NCI-H2081 treated with DMSO at 0.1 percent for 48 hours (cell line): ENCODE measurements around the gene BTRC.

ENCODE experiments used
- DNase-seq: peaks from one replicate; lab custom pipeline; 2025; lab: John Stamatoyannopoulos, UW

The BTRC gene

GRCh38 chr10:101484175-101484745 is 130.3 kb downstream of the BTRC start:
- no peak for DNase-seq

GRCh38 chr10:101485207-101485606 is 131.2 kb downstream of the BTRC start:
- DNase-seq = no peak

- peak; percentile 13 for DNase-seq
Observed at GRCh38 chr10:101485681-101486554, 132.0 kb downstream of the BTRC start.

GRCh38 chr10:101487399-101487798 is 133.4 kb downstream of the BTRC start:
- DNase-seq = no peak

GRCh38 chr10:101489355-101489754 is 135.4 kb downstream of the BTRC start:
- DNase-seq = peak; percentile 42

DNA sequence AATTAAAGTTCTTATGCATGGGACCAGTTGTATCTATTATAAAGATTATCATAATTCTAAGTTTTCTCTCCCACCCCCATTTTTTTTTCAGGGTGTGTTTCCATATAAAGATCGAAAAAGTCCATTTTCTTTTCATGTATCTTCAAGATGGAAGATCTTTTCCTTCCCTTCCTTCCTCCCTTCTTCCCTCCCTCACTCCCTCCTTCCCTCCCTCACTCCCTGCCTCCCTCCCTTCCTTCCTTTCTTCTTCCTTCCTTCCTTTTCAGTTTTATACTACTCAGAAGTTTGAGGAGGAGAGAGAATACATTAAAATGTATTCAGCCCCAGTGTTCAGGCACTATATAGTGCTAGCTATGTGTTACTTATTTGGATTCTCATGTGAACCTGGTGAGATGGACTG is 136.1 kb downstream of the BTRC start:
- no peak for DNase-seq

GRCh38 chr10:101492205-101492604 is 138.2 kb downstream of the BTRC start:
- DNase-seq = peak; percentile 29

DNA sequence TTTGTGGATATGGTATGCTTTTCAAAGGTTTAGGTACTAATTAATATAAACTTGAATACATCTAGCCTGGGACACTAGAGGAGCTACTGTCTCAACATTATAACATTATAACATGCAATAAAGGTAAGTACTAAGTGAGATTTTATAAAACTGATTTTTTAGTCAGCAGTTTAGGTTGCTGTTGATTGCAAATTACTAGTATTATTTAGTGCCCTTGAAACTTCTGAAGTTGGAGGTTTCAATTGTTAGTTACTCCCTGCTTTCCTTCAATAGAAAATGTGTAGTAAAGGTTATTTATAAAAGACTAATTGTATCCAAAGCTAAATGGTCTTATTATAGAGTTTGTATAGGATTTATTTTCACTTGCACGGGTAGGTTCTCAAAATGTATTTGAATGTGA is 138.8 kb downstream of the BTRC start:
- no peak for DNase-seq

DNA sequence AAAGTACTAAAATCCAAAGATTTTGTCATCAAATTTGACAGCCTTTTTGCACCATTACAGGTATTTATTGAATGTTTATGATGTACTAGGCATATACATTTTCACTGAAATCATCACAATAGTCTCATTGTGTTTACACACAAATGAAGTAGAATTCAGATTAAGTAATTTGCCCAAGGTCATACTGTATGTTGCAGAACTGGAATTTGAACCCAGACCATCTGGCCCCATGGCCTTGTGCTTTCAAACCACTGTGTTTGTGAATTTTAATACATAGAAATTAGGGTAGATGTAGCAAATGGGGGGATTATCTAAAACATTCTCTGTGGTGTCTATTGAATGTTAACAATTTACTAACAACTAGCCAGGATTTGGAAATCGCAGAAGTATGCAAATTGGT is 139.3 kb downstream of the BTRC start:
- DNase-seq = no peak

DNA sequence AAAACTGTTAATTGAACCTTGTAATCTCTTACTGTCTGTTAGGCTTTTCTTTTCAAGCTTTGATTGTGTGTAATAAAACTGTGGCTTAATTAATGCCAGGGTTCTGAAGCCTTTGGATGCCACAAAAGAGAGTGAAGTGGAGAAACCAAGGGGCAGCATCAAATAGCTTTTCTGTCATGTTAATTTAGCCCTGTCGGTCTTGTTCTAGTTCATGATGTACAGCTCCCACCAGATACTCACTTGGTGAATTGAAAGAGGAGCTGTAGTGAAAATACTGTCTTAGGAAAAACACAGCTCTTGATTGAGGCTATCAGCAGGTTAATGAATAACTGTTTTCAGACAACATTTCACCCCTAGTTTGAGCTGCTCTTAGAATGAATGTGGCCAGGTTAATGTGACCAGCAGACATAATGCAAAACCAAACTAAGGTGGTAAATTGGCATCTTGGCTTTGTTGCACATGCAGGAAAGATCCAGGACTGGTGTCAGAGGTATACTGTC is 139.9 kb downstream of the BTRC start:
- no peak for DNase-seq

DNA sequence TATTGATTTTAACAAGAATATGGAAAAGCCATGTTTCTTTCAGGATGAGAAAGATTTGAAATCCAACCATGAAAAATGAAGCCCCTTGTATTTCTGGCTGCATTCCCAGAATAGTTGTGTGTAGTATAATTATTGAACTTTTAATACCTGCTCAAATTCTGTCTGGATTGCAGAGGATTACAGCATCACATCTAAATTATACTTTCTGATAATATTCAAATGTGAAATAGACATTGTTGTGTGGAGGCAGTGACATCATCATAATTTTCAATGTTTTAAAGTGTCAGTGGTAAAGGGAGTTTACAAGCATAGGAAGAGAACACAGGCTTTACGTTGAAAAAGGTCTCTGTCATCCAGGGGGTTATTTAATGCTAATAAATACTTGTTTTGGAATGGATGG is 140.7 kb downstream of the BTRC start:
- DNase-seq = no peak

- no peak for DNase-seq
Observed at GRCh38 chr10:101495324-101495925, 141.5 kb downstream of the BTRC start.

GRCh38 chr10:101504438-101504837 is 150.5 kb downstream of the BTRC start:
- no peak for DNase-seq

GRCh38 chr10:101506829-101507661 is 153.1 kb downstream of the BTRC start:
- no peak for DNase-seq

GRCh38 chr10:101507828-101508227 is 153.9 kb downstream of the BTRC start:
- DNase-seq = no peak

- DNase-seq = no peak
Observed at GRCh38 chr10:101511938-101512337, 158.0 kb downstream of the BTRC start.

- no peak for DNase-seq
Observed at GRCh38 chr10:101512738-101513137, 158.8 kb downstream of the BTRC start.

DNA sequence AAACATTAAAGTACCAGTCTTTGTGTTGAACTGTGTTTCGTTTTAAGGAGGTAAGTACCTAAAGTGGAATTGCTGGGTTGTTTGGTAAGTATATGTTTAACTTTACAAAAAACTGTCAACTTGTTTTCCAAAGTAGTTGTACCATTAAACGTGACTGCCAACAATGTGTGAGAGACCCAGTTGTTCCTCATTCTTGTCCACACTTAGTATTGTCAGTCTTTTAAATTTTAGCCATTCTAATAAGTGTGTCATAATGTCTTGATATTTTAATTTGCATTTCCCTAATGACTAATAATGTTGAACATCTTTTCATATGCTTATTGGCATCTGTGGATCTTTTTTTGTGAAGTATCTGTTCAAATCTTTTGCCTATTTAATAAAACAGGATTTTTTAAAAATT is 159.8 kb downstream of the BTRC start:
- no peak for DNase-seq

GRCh38 chr10:101525848-101526247 is 171.9 kb downstream of the BTRC start:
- no peak for DNase-seq

DNA sequence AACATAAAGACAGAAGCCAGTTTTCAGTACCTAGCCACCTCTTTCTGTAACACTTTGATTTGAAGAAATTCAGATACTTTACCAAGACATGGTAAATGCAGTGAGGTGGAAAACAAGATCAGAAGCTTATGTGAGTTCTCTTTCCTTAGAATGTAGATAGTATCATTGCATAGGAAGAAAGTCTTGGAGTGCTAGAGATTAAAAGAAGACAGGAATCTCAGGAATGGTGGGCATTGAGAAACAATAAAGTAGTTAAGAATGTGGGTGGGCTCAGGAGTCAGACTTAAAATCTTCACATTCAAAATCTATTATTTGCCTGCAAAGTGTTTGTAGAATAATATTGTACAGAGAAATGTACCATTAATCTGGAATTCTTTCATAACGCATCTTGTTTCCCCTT is 175.2 kb downstream of the BTRC start:
- DNase-seq = no peak

- no peak for DNase-seq
Observed at GRCh38 chr10:101529725-101530553, 176.0 kb downstream of the BTRC start.
